ENCODE results near the gene ANO6. TPM values are rescaled to one million over a fixed set of nuclear protein-coding genes. Genes with fewer than 3 reads are reported as not detected.
"Not testable (repeated sequence)": the region's sequence is repeated elsewhere in the genome, so short reads cannot be mapped to it uniquely, and the experiment has no call there.

Gene ANO6
- polyA plus RNA-seq, 3 donors: 62.1 to 77.1 (median 71.3) TPM

DNA sequence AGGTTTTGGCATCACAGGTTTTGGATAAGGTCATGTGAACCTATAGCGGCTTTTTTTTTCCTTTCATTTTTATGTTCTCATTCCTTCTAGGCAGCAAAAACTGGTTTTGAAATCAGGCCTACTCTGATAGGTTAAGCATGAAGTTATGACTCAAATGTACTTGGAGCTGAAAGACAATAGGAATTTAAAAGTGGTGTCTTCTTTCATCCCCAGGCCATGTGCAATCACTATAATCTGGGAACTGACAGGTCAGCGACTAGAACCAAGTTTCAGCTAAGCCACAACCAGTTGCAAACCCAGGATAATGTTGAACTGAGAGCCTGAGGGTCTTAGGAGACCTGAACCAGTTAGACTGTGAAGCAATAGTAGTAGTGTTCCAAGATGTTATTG lies 74.3 kb downstream of the ANO6 start:
- DNase-seq (ENCODE audit: extremely low read depth in 1 of 11, low read depth in 9 of 11, low spot score in 4 of 11): no peak

DNA sequence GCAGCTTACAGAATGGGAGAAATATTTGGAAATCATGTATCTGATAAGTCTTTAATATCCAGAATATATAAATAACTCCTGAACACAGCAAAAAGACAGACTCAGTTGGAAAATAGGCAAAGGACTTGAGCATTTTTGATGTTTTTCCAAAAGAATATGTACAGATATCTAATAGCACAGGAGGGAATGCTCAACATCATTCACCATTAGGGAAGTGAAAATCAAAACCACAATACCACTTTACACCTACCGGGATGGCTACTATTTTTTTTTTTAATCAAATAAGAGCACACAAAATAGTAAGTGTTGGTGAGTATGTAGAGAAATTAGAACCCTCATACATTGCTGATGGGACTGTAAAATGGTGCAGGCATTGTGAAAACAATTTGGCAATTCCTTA lies 75.6 kb downstream of the ANO6 start:
- no peak for DNase-seq (ENCODE audit: extremely low read depth in 1 of 11, low read depth in 9 of 11, low spot score in 4 of 11)

DNA sequence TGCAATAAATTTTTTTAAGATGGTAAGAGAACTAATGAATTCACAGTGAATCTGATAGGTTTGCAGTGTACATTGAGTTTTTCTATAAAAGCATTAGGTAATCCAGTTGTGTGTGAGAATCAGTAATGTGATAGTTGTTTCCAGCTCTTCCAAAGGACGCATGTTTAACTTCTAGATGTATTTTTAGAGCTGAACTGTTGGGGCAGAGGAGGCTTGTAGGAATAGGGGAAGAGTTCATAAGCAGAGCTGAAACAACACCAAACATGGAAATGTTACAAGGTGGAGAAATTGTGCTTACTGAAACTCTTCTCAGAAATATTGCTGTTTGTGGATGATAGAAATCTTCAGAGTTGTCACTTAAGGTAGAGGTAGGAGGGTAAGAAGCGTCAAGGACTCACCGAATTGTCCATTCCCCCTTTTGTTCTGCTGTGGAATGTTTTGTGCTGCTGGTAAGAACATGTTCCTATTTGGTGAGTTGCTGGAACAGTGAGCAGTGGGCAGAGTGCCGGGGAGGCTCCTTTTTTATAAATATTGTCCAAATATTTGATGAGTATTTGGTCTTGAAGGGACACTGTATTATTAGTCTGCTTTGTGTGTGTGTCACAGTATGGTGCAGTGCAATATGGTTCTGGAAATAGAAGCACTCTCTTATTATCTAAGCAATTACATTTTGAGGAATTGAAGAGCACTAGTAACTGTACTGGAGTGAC lies 76.7 kb downstream of the ANO6 start:
- DNase-seq (ENCODE audit: extremely low read depth in 1 of 11, low read depth in 9 of 11, low spot score in 4 of 11): no peak

DNA sequence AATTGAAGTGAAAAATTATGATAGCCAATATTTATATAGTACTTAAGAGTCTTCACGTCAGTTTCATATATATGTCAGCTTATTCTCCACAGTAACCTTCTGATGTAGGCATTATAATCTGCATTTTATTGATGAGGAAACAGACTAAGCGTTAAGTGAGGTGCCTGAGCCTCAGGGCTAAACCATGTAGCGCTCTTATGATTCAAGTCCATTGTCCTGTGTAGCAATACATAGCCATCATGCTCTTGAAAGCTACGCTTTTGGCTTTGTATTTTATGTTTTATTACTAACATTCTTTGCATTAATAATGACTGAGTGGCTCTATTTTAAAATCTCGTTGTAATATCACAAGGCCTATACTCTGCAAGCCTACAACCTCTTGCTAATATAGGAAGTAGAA lies 79.0 kb downstream of the ANO6 start:
- no peak for DNase-seq (ENCODE audit: extremely low read depth in 1 of 11, low read depth in 9 of 11, low spot score in 4 of 11)

DNA sequence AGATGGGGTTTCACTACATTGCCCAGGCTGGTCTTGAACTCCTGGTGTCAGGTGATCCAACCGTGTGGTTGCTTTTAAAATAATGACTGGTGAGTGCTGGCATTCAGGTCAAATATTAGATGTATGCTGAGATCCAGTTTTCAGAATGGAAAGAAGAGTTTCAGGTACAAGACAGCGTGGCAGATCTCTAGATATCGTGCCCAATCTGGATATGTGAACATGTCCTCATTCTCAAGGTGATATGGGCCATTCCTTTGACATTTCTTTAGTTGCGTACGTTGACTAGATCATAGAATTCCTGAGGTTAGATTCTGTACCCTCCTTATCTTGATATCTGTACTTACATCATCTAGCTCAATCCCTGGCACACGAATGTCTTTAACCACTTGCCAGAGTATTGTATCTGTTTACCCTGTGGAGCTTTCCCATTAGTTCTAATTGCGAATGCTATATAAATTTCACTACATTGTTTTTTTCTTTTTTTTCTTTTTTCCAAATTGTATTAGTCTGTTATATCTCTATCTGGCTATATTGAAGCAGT lies 80.2 kb downstream of the ANO6 start:
- no peak for DNase-seq (ENCODE audit: extremely low read depth in 1 of 11, low read depth in 9 of 11, low spot score in 4 of 11)

DNA sequence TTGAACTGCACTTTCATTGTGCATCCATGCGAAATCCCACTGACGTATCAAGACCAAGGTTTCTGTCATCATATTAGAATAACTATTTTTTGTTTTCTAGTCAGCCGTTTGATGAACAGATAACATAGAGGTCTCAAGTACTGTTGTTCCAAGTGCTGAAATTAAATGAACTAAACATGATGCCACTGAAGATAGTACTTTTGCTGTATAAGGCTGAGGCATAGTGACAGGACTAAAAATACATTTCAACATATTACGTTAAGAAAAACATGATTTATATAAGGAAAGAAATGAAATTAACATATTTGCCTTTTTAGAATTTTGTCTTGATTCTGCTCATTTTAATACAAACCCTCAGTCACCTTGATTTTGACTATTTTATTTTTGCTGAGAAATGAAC lies 82.2 kb downstream of the ANO6 start:
- no peak for DNase-seq (ENCODE audit: extremely low read depth in 1 of 11, low read depth in 9 of 11, low spot score in 4 of 11)

DNA sequence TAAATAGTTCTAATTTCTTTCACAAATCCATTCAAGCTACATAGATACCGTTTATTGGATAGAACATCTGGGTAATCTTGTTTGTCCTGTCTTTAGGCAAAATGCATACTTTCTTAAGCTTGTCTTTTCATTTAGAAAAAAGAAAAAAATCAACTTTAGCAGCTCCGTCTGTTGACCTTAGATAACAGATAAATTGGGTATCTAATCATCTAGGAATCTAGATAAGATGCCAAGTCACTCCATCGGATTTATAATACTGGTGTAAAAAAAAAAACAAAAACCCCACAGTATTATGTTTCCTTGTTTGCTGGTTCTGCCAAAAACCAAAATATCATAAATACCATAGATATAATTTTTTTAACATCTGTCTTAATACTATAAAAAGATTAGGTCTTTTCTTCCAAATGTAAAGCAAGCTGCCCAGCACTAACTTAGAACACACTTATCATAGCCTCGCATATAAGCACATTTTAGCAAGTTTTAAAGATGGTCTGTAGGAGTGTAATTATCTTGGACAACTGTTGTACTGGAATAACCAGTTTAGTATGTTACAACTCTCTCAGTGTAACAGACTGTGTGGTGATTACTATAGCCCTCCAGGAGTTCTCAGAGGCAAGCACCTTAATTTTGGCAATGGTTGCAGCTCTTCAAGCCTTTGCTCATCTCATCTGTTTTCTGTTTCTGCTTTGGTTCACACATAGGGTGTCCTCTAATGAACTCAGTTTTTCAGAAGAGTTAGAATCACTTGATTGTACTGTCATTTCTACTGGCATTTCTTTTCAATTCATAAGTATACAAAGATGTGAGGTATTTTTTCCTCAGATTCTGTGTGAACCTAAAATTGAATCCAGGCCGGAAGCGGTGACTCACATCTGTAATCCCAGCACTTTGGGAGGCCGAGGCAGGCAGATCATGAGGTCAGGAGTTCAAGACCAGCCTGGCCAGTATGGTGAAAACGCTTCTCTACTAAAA lies 83.1 kb downstream of the ANO6 start:
- DNase-seq (ENCODE audit: extremely low read depth in 1 of 11, low read depth in 9 of 11, low spot score in 4 of 11): no peak

DNA sequence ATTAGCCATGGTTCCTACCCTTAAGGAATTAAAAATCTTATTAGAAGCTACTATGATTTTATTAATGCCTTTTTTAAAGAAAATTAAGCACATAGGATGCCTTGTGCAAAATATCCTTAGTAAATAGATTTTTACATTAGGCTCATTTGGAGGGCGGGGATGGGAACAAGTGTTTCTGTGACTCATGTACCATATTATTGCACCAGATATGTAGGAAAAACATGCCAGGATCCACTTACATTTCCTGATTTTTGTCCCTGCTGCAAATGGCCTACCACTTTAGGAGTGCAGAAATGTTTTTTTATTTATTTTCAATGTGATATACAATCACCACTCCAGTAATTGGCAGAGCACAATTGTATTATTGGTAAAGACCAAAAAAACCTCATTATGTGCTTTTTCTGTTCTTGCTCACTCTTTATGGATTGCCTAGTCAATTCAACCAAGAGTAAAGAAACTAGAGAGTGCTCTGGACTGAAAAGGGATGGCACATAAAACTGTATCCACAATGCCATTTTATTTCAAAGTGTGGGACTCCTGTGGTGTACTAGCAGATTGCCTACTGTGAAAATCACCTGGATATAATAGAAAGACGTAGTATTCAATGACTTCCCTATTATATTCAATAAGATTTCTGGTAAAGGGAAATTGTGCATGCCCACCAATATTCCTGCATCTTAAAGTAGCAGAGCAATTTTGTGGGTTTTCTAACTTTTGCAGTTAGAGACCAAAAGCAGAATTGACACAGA lies 86.9 kb downstream of the ANO6 start:
- DNase-seq (ENCODE audit: extremely low read depth in 1 of 11, low read depth in 9 of 11, low spot score in 4 of 11): no peak

DNA sequence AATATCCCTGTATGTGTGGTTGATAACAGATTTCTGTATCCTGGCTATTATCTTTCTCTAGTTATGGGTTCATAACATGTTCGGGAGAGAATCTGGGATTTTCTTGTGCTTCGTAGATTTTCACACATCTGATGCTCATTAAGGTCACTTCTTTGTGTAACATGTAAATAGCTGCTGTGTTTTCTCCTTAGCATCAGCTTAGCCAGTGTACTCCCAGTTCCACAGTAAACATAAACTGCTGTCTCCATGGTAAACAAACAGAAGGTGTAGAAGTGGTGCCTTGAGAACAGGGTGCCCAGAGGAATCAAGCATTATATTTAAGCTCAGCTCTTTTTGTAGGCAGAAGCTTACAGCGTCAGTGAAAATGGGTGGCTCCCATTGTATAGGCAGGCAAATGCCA lies 88.0 kb downstream of the ANO6 start:
- no peak for DNase-seq (ENCODE audit: extremely low read depth in 1 of 11, low read depth in 9 of 11, low spot score in 4 of 11)

DNA sequence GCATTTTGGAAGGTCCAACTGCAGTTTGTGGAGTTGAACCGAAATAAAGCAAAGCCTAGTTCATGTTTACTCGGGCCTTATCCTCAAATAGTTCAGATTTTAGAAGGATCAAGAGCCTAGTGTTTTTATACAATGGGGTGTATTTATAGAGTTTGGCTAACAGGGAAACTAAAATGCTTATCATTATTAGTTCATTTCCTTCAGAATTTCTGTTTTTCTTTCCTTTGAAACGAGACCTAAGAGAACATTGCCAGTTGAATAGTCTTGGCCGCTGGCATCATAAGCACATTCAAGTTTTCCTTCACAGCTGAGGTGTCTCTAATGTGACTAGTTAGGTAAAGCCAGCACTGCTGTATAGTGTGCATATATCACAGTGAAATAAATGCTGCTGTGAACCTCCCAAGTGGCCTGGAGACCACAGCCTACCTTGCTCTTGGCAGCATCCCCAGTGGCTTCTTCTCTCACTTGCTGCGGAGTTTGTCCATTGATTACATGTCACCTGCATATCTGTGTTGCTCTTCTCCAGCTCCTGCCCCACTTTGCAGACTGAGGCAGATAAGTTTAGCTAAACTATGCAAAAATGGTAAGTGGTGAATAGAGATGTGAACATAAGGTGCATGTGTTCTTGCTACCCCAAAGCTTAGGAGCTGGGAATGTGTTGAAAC lies 88.8 kb downstream of the ANO6 start:
- no peak for DNase-seq (ENCODE audit: extremely low read depth in 1 of 11, low read depth in 9 of 11, low spot score in 4 of 11)

DNA sequence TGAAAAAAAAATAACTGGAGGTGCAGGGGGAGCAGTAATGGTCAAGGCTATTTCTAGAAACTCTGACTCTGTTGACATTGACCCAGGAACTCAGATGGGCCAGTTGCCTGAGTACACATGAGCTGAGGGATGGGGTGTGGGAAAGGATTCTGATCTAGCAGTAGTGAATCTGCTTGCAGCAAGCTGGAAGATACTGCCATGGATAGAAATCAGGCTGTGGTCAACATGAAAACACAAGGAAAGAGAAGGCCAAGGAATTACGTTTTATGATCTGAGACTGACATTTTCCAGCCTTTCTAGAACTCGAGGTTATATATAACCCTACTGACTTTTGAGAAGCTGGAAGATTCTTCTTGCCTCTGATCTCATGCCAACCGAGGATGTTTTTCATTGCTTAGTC lies 90.0 kb downstream of the ANO6 start:
- DNase-seq (ENCODE audit: extremely low read depth in 1 of 11, low read depth in 9 of 11, low spot score in 4 of 11): peak in 7 of 11 donors; percentile 5 to 55 (median 33)

DNA sequence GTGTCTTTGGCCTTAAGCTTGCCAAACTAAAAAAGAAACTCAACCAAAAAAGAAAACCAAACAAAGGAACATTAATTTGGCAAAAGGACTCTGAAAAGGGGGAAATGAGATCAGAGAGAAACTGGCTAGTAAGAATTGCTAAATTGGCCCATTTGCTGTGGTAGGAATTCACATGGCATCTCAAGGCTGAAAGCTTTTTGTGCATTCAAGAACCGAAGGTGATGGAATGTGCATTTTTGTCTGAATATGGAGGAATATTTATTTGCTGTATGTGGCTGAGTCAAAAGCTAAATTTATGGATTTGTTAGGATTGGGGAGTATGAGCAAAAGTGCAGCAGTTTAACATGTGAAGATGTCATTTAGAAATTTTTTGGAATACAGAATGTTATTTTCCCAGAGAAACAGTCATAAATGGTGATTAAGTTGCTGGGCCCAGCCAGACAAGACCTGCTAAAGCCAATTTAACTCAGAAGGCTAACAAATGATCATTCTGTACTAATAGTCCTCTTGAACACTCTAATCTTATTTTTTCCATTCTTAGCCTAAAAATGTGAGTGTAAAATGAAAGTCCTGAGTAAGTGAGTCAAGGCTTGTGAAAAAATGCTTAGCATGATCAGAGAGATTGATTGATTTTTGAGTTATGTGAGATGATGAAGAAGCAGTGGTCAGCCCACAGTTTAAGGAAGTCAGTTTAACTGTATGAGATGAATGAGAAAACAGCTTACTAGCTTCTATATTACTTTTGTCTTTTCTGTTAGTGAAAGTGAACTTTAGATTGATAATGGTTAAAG lies 94.1 kb downstream of the ANO6 start:
- no peak for DNase-seq (ENCODE audit: extremely low read depth in 1 of 11, low read depth in 9 of 11, low spot score in 4 of 11)

DNA sequence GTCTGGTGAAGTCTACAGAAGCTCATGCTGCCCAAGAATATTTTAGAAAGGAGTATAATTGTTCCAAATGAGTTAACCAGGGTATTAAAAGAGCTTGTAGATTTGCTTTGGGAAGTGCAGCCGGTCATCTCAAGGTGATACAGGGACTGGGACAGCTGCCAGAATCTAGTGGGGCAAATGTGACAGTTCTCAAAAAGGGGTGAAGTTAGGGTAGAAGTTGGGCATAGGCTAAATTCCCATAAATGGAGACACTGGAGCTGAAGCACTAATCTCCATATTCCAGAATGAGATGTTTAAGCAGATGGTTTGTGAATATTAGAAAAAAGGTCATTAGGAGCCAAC lies 94.7 kb downstream of the ANO6 start:
- DNase-seq (ENCODE audit: extremely low read depth in 1 of 11, low read depth in 9 of 11, low spot score in 4 of 11): no peak

DNA sequence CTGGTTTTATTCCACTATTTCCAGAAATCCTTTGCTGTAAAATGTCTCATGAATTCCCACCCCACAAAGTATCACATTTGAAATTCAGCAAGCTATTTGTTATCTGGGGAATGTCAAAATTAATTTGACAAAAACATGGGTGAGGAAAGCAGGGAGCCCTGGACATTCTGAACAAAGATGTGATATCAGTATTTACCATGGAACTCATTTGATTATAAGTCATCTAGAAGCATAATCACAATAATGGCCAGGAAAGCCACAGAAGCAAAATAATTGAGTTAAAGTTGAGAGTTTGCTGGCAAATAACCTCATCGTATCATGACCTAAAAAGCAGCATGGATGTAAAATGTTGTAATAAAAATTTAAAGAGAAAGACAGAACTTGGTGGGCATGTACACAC lies 96.1 kb downstream of the ANO6 start:
- DNase-seq (ENCODE audit: extremely low read depth in 1 of 11, low read depth in 9 of 11, low spot score in 4 of 11): no peak

DNA sequence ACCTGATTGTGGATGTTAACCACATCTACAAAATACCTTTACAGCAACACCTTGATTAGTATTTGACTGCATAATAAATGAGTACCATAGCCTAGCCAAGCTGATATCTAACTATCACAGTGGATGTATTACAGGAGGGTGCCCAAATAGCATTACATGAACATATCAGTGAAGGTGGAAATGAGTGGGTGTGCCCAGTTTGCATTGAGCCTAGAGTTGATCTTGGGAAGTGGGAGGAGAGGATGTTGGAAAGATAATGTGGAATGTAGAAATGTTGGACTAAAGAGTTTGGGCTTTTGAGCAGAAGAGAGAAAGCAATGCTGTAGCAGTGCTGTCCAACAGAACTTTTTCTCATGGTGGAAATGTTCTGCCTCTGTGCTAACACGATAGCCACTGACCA lies 98.9 kb downstream of the ANO6 start:
- DNase-seq (ENCODE audit: extremely low read depth in 1 of 11, low read depth in 9 of 11, low spot score in 4 of 11): no peak

DNA sequence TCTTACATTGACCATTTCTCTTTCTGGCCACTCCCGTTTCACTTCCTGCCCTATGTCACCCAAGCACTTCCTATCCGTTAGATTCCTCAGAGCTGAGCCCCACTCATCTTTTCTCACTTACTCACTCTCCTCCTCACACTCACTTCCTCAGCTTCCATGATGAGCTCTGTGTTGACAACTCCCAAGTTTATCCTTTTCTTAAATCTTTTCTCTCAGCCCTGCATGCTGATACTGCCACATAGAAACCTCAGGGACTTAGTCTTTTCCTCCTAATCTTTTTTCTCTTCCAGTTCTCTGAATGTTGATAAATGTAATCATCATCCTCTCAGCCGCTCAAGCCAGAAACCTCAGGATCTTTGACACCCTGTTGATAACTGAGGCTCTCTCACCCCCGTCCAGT lies 99.6 kb downstream of the ANO6 start:
- no peak for DNase-seq (ENCODE audit: extremely low read depth in 1 of 11, low read depth in 9 of 11, low spot score in 4 of 11)

DNA sequence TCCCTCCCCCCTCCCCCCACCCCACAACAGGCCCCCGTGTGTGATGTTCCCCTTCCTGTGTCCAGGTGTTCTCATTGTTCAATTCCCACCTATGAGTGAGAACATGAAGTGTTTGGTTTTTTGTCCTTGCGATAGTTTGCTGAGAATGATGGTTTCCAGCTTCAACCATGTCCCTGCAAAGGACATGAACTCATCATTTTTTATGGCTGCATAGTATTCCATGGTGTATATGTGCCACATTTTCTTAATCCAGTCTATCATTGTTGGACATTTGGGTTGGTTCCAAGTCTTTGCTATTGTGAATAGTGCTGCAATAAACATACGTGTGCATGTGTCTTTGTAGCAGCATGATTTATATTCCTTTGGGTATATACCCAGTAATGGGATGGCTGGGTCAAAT lies 101.4 kb downstream of the ANO6 start:
- not testable (repeated sequence) for DNase-seq (ENCODE audit: extremely low read depth in 1 of 11, low read depth in 9 of 11, low spot score in 4 of 11)

DNA sequence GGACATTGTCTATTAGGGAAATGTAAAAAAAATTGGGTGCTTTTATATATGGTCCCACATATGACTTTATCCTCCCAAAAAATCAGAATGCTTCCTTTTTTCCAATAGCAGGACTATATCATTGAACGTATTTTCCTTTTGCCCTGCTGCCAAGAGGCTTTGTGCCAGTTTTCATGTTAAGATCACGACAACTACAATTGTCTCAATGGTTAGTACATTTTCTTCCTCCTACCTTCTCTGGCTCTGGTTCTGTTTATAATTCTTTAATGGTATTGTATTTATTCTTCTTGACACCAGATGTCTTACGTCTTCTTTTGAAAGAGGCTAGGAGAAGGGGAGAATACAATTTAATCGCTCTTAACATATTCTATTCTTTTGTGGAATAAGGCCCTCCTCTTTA lies 106.9 kb downstream of the ANO6 start:
- no peak for DNase-seq (ENCODE audit: extremely low read depth in 1 of 11, low read depth in 9 of 11, low spot score in 4 of 11)
